WTC11 (cell line): Measurements from ENCODE around the gene LBH. TPM values are rescaled to one million over a fixed set of nuclear protein-coding genes. Genes with fewer than 3 reads are reported as not detected.

Experiments
- ATAC-seq: fragments of 200-7000 bp; cut with Tn5 transposase; 2 replicates; pipeline ENCODE4 v1.10.0; 2021; ENCODE audit warnings: mild to moderate bottlenecking, moderate library complexity
- CTCF ChIA-PET: fragments of 300-600 bp; sonication (Branson Sonifier 250); formaldehyde crosslinking; loops from one replicate; lab custom pipeline; 2021; ENCODE audit warnings: antibody characterized with exemption; lab: Charles Lee
- POLR2A ChIA-PET: fragments of 350-600 bp; sonication (Branson Sonifier 250); formaldehyde crosslinking; loops from one replicate; lab custom pipeline; 2021; ENCODE audit warnings: antibody characterized with exemption; lab: Charles Lee
- DNase-seq: peaks from one replicate; pipeline ENCODE4 v3.0.0; 2021; ENCODE audit warnings: low spot score
- H3K27ac Mint-ChIP-seq: 2 replicates; pipeline ENCODE4 v1.8.0; 2021; ENCODE audit warnings: mixed read lengths
- H3K27me3 Mint-ChIP-seq: 2 replicates; pipeline ENCODE4 v1.8.0; 2021; ENCODE audit warnings: low read depth, mild to moderate bottlenecking, moderate library complexity, mixed read lengths
- H3K36me3 Mint-ChIP-seq: 2 replicates; pipeline ENCODE4 v1.8.0; 2021; ENCODE audit warnings: mixed read lengths
- H3K4me1 Mint-ChIP-seq: 2 replicates; pipeline ENCODE4 v1.8.0; 2022; ENCODE audit warnings: mixed read lengths
- H3K4me3 Mint-ChIP-seq: 2 replicates; pipeline ENCODE4 v1.8.0; 2021; ENCODE audit warnings: mild to moderate bottlenecking, moderate library complexity, mixed read lengths
- H3K9me3 Mint-ChIP-seq: 2 replicates; pipeline ENCODE4 v1.8.0; 2021; ENCODE audit warnings: mixed read lengths
- ATF1 ChIP-seq: sonication (generic); formaldehyde crosslinking; IDR thresholded peaks from 2 replicates; pipeline ENCODE4 v1.8.1; 2023; ENCODE audit warnings: mild to moderate bottlenecking, moderate library complexity, missing genetic modification reagents
- ATF3 ChIP-seq: sonication (generic); formaldehyde crosslinking; conservative IDR thresholded peaks from 2 replicates; pipeline ENCODE4 v1.8.1; 2022; ENCODE audit warnings: mild to moderate bottlenecking, missing genetic modification reagents
- CBFB ChIP-seq: sonication (generic); formaldehyde crosslinking; IDR thresholded peaks from 2 replicates; pipeline ENCODE4 v1.8.1; 2022; ENCODE audit warnings: mild to moderate bottlenecking, low read depth, missing genetic modification reagents
- E2F1 ChIP-seq: sonication (generic); formaldehyde crosslinking; IDR thresholded peaks from 2 replicates; pipeline ENCODE4 v1.8.0; 2022; ENCODE audit warnings: mild to moderate bottlenecking, missing genetic modification reagents
- GTF2I ChIP-seq: fragments of 250-450 bp; sonication (Bioruptor Pico); conservative IDR thresholded peaks from 2 replicates; pipeline ENCODE4 v1.4.0; 2021; ENCODE audit warnings: mild to moderate bottlenecking
- IRF2 ChIP-seq: sonication (generic); formaldehyde crosslinking; IDR thresholded peaks from 2 replicates; pipeline ENCODE4 v1.8.0; 2022; ENCODE audit warnings: low read depth, missing genetic modification reagents, borderline replicate concordance
- KAT7 ChIP-seq: sonication (generic); formaldehyde crosslinking; IDR thresholded peaks from 2 replicates; pipeline ENCODE4 v1.8.1; 2023; ENCODE audit warnings: missing genetic modification reagents, mild to moderate bottlenecking, borderline replicate concordance
- MYBL2 ChIP-seq: sonication (generic); formaldehyde crosslinking; IDR thresholded peaks from 2 replicates; pipeline ENCODE4 v1.8.1; 2023; ENCODE audit warnings: mild to moderate bottlenecking, moderate library complexity, missing genetic modification reagents
- NFATC4 ChIP-seq: fragments of 250-450 bp; sonication (Bioruptor Pico); IDR thresholded peaks from 2 replicates; pipeline ENCODE4 v1.9.0; 2021; ENCODE audit warnings: mild to moderate bottlenecking
- NR1H2 ChIP-seq: sonication (generic); formaldehyde crosslinking; IDR thresholded peaks from 2 replicates; pipeline ENCODE4 v1.9.0; 2021; ENCODE audit warnings: mild to moderate bottlenecking, moderate library complexity, missing genetic modification reagents
- OVOL2 ChIP-seq: fragments of 250-450 bp; sonication (Bioruptor Pico); IDR thresholded peaks from 2 replicates; pipeline ENCODE4 v1.9.0; 2021; ENCODE audit warnings: mild to moderate bottlenecking, borderline replicate concordance
- TP53 ChIP-seq: sonication (generic); formaldehyde crosslinking; IDR thresholded peaks from 2 replicates; pipeline ENCODE4 v1.8.1; 2023; ENCODE audit warnings: mild to moderate bottlenecking, missing genetic modification reagents
- ZNF232 ChIP-seq: sonication (generic); formaldehyde crosslinking; IDR thresholded peaks from 2 replicates; pipeline ENCODE4 v1.8.0; 2022; ENCODE audit warnings: mild to moderate bottlenecking, missing genetic modification reagents
- ZNF263 ChIP-seq: sonication (generic); formaldehyde crosslinking; IDR thresholded peaks from 2 replicates; pipeline ENCODE4 v1.8.1; 2022; ENCODE audit warnings: low read depth, mild to moderate bottlenecking, moderate library complexity, missing genetic modification reagents
- ZNF317 ChIP-seq: sonication (generic); formaldehyde crosslinking; IDR thresholded peaks from 2 replicates; pipeline ENCODE4 v1.8.1; 2023; ENCODE audit warnings: low read depth, mild to moderate bottlenecking, moderate library complexity, missing genetic modification reagents, borderline replicate concordance
- ZNF396 ChIP-seq: fragments of 250-450 bp; sonication (Bioruptor Pico); IDR thresholded peaks from 2 replicates; pipeline ENCODE4 v1.8.0; 2021; ENCODE audit warnings: mild to moderate bottlenecking, moderate library complexity, borderline replicate concordance
- ZNF416 ChIP-seq: fragments of 250-450 bp; sonication (Bioruptor Pico); IDR thresholded peaks from 2 replicates; pipeline ENCODE4 v1.9.0; 2021; ENCODE audit warnings: mild to moderate bottlenecking, inconsistent platforms
- total RNA-seq: library from RNA; stranded (reverse); gene quantifications from 3 replicates; pipeline ENCODE4 v1.2.3, GENCODE V29; 2021
- TF ChIP-seq, protein P1 (sequence below): sonication (generic); formaldehyde crosslinking; IDR thresholded peaks from 2 replicates; pipeline ENCODE4 v1.8.1; 2022; ENCODE audit warnings: mild to moderate bottlenecking, moderate library complexity, missing genetic modification reagents
- TF ChIP-seq, protein P2 (sequence below): fragments of 200-600 bp; IDR thresholded peaks from 2 replicates; pipeline ENCODE4 v1.8.0; 2022; ENCODE audit warnings: antibody characterized with exemption
- TF ChIP-seq, protein P3 (sequence below): fragments of 250-450 bp; sonication (Bioruptor Pico); IDR thresholded peaks from 2 replicates; pipeline ENCODE4 v1.9.0; 2021; ENCODE audit warnings: mild to moderate bottlenecking, borderline replicate concordance

LBH gene
- total RNA-seq, 1 experiment from 2014 or later: 47.3 TPM

DNA sequence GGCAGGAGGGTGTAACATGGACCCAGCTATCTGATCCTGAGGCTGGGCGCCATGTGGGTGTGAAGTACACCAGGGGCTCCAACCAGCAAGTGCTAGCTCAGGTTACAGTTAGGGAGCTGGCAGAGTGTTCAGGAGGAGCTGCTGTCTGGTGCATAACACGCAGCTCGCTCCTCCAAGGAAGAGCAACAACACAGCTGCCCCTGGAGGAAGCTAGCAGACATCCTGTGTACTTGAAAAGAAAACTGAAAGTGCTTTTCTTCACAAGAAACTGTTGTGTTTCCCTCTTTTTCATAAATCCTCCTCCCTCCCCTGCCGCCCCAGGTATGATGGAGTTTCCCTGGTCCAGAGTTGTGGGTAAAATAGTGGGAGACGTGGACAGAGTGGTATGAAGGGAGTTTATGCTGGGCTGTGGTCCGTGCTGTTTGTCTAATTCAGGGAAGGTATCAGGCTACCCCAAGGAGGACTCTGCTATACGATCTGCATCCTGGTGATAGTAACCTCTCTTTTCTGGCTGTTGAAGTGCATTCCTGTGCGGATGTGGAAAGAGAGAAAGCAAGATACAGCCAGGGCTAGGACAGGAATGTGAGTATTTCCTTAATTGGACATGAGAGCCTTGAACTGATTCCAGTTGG, 6.1 kb upstream of the LBH start:
- TF ChIP-seq NR1H2 (no peak), TP53 (CRISPR knock-in tag) (no peak), NFATC4 (CRISPR knock-in tag) (no peak), MYBL2 (CRISPR knock-in tag) (no peak), GTF2I (CRISPR knock-in tag) (no peak), ZNF317 (CRISPR knock-in tag) (no peak), ZNF263 (CRISPR knock-in tag) (no peak), ATF1 (CRISPR knock-in tag) (no peak), KAT7 (no peak), OVOL2 (CRISPR knock-in tag) (no peak), ATF3 (no peak), ZNF396 (CRISPR knock-in tag) (no peak), CBFB (CRISPR knock-in tag) (no peak), ZNF416 (no peak), ZNF232 (CRISPR knock-in tag) (no peak), E2F1 (CRISPR knock-in tag) (no peak), IRF2 (no peak)
- TF ChIP-seq, protein P1, sequence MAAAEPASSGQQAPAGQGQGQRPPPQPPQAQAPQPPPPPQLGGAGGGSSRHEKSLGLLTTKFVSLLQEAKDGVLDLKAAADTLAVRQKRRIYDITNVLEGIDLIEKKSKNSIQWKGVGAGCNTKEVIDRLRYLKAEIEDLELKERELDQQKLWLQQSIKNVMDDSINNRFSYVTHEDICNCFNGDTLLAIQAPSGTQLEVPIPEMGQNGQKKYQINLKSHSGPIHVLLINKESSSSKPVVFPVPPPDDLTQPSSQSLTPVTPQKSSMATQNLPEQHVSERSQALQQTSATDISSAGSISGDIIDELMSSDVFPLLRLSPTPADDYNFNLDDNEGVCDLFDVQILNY (CRISPR knock-in tag): no peak
- TF ChIP-seq, protein P2, sequence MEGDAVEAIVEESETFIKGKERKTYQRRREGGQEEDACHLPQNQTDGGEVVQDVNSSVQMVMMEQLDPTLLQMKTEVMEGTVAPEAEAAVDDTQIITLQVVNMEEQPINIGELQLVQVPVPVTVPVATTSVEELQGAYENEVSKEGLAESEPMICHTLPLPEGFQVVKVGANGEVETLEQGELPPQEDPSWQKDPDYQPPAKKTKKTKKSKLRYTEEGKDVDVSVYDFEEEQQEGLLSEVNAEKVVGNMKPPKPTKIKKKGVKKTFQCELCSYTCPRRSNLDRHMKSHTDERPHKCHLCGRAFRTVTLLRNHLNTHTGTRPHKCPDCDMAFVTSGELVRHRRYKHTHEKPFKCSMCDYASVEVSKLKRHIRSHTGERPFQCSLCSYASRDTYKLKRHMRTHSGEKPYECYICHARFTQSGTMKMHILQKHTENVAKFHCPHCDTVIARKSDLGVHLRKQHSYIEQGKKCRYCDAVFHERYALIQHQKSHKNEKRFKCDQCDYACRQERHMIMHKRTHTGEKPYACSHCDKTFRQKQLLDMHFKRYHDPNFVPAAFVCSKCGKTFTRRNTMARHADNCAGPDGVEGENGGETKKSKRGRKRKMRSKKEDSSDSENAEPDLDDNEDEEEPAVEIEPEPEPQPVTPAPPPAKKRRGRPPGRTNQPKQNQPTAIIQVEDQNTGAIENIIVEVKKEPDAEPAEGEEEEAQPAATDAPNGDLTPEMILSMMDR: no peak
- TF ChIP-seq, protein P3, sequence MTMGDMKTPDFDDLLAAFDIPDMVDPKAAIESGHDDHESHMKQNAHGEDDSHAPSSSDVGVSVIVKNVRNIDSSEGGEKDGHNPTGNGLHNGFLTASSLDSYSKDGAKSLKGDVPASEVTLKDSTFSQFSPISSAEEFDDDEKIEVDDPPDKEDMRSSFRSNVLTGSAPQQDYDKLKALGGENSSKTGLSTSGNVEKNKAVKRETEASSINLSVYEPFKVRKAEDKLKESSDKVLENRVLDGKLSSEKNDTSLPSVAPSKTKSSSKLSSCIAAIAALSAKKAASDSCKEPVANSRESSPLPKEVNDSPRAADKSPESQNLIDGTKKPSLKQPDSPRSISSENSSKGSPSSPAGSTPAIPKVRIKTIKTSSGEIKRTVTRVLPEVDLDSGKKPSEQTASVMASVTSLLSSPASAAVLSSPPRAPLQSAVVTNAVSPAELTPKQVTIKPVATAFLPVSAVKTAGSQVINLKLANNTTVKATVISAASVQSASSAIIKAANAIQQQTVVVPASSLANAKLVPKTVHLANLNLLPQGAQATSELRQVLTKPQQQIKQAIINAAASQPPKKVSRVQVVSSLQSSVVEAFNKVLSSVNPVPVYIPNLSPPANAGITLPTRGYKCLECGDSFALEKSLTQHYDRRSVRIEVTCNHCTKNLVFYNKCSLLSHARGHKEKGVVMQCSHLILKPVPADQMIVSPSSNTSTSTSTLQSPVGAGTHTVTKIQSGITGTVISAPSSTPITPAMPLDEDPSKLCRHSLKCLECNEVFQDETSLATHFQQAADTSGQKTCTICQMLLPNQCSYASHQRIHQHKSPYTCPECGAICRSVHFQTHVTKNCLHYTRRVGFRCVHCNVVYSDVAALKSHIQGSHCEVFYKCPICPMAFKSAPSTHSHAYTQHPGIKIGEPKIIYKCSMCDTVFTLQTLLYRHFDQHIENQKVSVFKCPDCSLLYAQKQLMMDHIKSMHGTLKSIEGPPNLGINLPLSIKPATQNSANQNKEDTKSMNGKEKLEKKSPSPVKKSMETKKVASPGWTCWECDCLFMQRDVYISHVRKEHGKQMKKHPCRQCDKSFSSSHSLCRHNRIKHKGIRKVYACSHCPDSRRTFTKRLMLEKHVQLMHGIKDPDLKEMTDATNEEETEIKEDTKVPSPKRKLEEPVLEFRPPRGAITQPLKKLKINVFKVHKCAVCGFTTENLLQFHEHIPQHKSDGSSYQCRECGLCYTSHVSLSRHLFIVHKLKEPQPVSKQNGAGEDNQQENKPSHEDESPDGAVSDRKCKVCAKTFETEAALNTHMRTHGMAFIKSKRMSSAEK (CRISPR knock-in tag): no peak
- Mint-ChIP-seq H3K4me1 (peaks cover 19% of the 10 kb centered on the region), H3K36me3 (no peaks in the 10 kb centered on the region), H3K27ac (no peak overlapping the region), H3K27me3 (peaks cover 27% of the 10 kb centered on the region), H3K4me3 (no peak overlapping the region), H3K9me3 (no peaks in the 10 kb centered on the region)
- ATAC-seq: peak; percentile 82
- CTCF ChIA-PET: interaction anchor here (1.9 to 3.1 kb wide), 2 partner anchors 14 to 17 kb away, joined by 5 to 12 read pairs; no protein-coding TSS in a partner anchor
- DNase-seq: no peak
- POLR2A ChIA-PET: no interaction called here
